Sciatic nerve (tissue), 2 donors: ENCODE data around the gene CRYGB. TPM values are rescaled to one million over a fixed set of nuclear protein-coding genes. Genes with fewer than 3 reads are reported as not detected.
"Not testable (repeated sequence)": the region's sequence is repeated elsewhere in the genome, so short reads cannot be mapped to it uniquely, and the experiment has no call there.

Experiments used
- ATAC-seq: fragments of 200-7000 bp; cut with Tn5 transposase; one replicate; pipeline ENCODE4 v1.9.1; 2020; ENCODE audit warnings: mild to moderate bottlenecking, moderate library complexity
- DNase-seq: peaks from one replicate; pipeline ENCODE4 v3.0.0-alpha.2; 2020; ENCODE audit warnings: low spot score
- intact Hi-C: fragments of 100-400 bp; cut with DNase I; formaldehyde crosslinking; loops from one replicate; pipeline ENCODE4 v1.14.2; 2022
- total RNA-seq: library from RNA; stranded (reverse); fragmentation: NEBNext Ultra II Directional; extraction: Animal tissue kit (Norgen Biotek cat#: 25700); gene quantifications from one replicate; pipeline ENCODE4 v1.2.1, GENCODE V29; 2021
- donor health status: DM: no; HTN: no; CAD: no.
- donor health status: DM: no; HTN: no; CAD: no.

Gene CRYGB
- total RNA-seq, 1 donor from 2014 or later: not detected

DNA sequence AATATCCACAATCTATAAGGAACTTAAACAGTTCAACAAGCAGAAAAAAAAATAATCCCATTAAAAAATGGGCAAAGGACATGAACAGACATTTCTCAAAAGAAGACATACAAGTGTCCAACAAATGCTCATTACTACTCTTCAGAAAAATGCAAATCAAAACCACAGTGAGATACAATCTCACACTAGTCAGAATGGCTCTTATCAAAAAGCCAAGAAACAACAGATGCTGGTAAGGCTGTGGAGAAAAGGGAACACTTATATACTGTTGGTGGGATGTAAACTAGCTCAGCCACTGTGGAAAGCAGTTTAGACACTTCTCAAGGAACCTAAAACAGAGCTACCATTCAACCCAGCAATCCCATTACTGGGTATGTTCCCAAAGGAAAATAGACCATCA lies 7.2 kb upstream of the CRYGB start:
- DNase-seq (no peak), ATAC-seq (no peak)
- intact Hi-C loops: no loop called here

DNA sequence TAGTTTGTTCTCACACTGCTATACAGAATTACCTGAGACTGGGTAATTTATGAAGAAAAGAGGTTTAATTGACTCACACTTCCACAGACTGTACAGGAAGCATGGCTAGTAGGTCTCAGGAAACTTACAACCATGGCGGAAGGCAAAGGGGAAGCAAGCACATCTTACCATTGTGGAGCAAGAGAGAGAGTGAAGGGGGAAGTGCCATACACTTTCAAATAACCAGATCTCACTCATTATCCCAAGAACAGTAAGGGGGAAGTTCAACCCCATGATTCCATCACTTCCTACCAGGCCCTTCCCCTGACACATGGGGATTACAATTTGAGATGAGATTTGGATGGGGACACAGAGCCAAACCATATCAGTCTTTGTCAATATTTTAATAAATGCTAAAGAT lies 5.0 kb upstream of the CRYGB start:
- ATAC-seq: no peak
- intact Hi-C loops: no loop called here
- no peak for DNase-seq

DNA sequence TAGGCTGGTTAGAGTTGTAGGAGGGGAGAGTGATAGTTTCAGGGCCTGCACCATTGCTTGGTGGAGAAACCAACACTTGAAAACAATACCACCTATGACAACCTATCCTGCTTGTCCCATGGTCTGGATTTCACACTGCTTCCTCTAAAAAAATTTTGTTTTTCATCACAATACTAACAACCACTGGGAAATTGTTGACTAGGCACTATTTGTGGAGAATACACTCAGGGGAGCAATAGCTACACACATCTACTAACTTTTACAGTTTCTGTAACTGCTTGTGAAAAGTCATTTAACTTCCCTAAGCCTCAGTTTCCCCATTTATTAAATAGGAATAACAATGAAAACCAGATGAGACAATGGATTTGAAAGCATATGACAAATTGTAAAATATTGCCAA lies 4.1 kb upstream of the CRYGB start:
- ATAC-seq (no peak), DNase-seq (no peak)
- intact Hi-C loops: no loop called here

DNA sequence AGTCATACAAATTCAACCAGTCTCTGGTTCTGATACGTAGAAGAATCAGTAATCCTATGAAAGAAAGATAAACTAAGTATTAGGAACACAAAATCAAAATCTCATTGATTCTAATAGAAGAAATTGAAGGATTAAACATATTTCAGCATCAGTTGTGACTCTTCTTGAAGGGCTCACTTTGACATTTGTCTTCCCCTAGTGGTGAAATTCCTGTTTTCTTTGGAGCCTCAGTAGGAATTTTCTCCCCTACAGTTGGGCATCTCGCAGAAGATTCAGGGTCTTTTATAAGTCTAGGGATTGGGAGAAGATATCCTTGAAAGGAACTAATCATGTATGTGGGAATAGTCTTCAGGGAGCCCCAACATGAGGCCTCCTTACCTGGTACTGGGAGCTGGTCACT lies 2.8 kb upstream of the CRYGB start:
- DNase-seq: no peak

DNA sequence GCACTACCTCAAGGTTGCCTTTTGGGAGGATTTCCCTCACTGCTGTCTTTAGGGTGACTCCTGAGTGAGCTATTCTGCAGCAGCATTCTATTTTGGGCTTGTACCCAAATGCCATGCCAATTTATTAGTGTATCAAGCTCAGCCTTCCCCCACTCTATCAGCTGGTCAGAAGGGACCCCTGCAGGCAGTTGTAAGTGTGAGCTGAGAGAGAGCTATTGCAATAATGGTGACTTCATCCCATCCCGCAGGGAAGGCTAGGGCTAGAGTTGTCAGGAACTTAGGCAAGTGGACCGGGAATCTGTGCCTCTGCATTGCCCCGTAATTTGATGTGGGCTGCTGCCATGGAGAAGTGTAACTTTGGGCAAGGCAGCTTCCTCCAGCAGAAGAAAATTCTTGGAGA lies 1.8 kb upstream of the CRYGB start:
- DNase-seq: no peak
- ATAC-seq: no peak
- intact Hi-C loops: no loop called here

More for the DNA sequence above, 2.8 kb upstream of the CRYGB start:
- intact Hi-C loops: no loop called here
- no peak for ATAC-seq

DNA sequence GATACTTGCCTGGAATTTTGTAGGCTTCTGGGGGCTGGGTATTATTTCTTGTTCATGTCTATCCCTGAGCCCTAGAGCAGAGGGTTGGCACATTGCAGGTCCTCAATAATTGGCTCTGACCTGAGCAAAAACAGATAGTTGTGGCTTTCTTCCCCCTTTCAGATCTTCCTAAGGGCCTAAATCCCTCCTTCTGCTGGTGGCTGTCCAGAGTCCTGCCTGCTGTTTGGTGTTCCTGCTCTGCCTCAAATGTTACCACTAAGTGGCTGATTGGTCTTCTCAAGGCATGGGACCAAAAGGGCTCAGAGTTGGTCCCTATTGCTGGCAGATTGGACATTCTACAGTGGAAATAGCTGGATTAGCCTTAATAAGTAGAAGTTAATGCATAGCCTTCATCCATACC lies 1.1 kb upstream of the CRYGB start:
- intact Hi-C loops: no loop called here
- no peak for ATAC-seq
- no peak for DNase-seq

DNA sequence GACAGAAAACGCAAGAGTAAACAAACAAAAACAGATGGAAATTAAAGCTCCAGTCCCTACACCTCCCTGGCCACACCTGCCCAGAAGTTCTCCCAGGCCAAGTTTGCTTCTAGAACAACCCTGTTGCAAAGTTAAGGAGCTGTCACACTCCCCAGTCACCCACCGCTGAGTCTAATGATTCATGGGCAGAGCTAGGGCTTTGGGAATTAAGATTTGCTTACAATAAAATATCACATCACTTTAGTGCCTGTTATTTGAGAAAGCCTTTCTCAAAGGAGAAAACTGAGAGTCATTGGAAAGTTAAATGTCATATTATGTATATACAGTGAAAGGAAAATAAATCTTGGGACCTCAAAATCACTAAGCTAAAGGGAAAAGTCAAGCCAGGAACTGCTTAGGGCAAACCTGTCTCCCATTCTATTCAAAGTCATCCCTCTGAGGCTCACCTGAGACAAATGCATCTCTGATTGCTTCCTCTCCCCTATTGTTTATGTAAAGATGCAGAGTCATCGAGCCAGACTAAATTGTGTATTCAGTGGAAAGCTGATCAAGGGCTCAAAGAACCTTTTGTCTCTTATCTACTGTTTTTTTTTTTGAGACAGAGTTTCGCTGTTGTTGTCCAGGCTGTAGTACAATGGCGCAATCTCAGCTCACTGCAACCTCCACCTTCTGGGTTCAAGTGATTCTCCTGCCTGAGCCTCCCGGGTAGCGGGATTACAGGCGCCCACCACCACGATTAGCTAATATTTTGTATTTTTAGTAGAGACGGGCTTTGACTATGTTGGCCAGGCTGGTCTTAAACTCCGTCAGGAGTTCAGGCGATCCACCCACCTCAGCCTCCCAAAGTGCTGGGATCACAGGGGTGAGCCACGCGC lies 2.8 kb downstream of the CRYGB start:
- DNase-seq: no peak
- no peak for ATAC-seq
- intact Hi-C loops: no loop called here

DNA sequence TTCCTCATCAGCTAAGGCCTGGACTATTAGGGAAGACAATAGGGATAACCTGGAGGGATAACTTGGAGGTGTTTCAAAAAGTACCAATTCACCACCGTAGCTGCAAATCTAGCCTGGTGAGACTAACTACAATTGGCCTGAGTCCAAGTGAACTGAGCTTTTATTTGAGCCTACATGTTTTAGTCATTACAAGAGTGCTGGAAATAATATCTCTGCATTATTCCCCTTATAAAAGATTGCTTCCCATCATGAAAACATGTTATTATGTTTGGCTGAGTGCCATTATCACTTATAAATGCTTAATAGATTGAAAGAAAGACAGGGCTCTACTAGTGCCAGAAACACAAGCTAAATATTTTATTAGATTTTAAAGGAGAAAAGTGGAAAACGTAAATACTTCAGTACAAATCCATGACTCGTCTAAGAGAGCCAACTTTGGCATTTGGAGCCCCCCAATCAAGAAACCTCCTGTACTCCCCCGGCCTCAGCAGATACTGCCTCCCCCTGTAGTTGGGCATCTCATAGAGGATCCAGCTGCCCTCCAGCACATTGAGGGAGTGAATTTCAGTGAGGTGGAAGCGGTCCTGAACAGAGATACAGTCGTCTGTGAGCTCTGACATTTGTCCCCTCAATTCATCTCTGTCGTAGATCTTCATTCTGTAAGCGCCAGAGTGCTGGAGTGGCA lies 3.6 kb downstream of the CRYGB start:
- no peak for ATAC-seq
- intact Hi-C loops: no loop called here
- no peak for DNase-seq

DNA sequence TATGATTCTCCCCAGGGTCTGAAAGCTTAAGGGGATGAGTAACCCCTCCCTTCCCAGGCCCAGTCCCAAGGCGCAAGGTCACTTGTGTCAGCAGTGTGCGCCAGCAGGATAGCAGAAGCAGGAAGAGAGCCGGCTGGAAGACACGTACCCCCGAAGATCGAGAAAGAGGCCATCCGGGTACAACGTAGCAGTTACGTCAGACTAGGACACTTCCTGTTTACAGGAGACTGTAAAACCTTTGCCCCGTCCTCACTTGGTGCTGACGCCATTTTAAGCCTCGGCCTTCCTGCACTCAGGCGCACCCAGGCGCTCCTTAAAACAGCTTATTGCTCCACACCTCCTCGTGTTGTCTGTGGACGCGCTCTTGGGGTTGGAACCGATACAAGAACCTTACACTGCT lies 6.5 kb downstream of the CRYGB start:
- intact Hi-C loops: no loop called here
- no peak for DNase-seq
- no peak for ATAC-seq

DNA sequence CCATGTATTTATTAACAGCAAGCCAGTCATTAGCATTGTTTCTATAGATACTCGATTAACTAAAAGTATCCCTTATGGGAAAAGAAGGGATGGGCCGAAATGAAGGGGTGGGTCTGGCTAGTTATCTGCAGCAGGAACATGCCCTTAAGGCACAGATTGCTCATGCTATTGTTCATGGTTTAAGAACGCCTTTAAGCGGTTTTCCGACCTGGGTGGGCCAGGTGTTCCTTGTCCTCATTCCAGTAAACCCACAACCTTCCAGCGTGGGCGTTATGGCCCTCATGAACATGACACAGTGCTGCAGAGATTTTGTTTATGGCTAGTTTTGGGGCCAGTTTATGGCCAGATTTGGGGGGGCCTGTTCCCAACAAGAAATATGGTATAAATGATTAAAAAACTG lies 7.6 kb downstream of the CRYGB start:
- ATAC-seq, intact Hi-C loops, DNase-seq: not testable (repeated sequence)

DNA sequence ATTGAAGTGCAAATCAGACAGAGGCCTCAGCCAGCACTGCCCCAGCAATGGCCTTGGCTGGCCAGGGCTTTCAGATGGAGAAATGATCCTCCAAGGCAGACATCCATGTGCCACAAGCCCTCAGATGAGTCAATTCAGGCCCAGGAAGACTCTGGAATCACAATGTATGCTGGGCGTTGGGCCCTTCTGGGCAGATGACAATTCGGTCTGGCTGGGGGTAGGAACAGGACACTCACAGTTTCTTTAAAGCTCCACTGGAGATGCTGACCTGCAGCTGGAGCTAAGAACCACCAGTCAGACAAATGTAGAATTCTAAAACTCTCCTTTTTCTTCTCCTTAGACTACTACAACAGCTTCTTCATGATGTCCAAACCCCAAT lies 9.3 kb downstream of the CRYGB start:
- intact Hi-C loops: no loop called here
- ATAC-seq: no peak
- DNase-seq: no peak

DNA sequence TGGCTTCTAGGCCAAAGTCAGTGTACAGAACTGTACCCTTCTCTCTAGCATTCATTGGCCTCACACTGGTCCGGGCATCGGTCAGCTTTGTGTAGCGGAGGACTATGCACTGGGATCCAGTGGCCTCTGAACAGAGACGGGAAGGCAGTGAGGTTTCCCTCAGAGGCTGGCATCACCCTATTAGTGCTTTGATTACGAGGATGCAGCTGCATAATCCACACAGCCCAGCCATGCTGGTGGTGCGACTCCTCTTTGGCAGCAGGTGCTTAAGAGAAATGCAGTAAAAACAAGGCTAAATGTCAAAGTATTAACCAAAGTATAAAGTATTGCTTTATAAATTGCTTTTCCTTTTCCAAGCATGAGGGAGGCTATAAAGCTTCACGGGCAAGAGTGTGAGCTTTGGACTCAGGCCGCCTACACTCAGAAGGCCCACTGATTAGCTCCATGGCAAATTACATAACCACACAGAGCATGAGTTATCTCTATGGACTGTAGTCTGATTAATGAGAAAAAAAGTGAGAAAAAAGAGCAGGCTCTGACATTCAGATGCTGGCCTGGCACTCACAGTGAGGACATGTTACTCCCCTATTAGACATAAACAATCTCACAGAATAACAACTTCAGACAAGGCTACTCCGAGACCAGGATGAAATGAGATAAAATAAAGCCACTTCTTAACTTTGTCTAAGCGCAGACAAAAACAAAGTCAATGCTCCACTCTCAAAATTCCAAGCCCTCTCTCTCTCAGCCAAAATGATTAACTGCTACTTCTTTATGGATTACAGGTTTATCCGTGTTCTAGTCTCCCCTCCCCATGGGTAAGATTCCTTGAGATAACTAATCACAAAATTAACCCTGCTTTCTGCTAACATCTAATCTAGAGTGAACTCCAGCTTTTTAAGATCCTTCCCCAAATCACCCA lies 9.9 kb downstream of the CRYGB start:
- DNase-seq: no peak
- intact Hi-C loops: no loop called here
- ATAC-seq: peak; percentile 41

DNA sequence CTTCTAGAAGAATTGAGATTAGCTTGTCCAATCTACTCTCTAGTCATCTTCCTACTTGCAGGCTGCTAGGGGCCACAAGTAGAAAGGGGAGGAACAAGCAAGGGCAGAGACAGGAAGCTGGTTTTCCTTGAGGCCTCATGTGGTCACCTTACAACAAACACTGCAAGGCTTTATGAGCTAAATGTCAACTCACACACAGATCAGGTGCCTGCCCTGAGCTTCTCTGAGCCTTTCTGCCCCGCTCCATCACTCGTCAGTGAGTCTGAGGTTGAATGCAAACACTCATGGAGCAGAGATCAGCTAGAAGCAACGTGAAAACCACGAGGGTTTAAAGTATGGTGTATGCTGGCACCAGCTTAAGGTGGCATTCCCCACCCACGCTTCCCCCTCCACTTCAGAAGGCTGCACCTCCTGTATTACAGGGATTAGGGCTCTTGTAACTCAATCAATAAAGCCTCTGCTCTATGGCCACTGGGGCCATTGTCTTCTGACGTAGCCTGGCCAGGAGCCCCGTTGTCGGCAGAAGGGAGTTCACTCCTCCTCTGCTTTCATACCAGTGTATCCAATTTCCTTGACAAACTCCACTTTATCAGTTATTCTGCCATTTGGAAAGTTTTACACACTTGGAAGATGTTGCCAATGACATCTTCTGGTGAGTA lies 10.9 kb downstream of the CRYGB start:
- DNase-seq: no peak

DNA sequence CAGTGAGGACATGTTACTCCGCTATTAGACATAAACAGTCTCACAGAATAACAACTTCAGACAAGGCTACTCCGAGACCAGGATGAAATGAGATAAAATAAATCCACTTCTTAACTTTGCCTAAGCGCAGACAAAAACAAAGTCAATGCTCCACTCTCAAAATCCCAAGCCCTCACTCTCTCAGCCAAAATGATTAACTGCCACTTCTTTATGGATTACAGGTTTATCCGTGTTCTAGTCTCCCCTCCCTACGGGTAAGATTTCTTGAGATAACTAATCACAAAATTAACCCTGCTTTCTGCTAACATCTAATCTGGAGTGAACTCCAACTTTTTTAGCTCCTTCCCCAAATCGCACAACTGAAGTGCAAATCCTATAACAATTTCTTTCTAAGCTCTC lies 15.2 kb downstream of the CRYGB start:
- no peak for DNase-seq
- ATAC-seq: no peak
- intact Hi-C loops: no loop called here

More for the DNA sequence above, 10.9 kb downstream of the CRYGB start:
- no peak for ATAC-seq
- intact Hi-C loops: no loop called here

DNA sequence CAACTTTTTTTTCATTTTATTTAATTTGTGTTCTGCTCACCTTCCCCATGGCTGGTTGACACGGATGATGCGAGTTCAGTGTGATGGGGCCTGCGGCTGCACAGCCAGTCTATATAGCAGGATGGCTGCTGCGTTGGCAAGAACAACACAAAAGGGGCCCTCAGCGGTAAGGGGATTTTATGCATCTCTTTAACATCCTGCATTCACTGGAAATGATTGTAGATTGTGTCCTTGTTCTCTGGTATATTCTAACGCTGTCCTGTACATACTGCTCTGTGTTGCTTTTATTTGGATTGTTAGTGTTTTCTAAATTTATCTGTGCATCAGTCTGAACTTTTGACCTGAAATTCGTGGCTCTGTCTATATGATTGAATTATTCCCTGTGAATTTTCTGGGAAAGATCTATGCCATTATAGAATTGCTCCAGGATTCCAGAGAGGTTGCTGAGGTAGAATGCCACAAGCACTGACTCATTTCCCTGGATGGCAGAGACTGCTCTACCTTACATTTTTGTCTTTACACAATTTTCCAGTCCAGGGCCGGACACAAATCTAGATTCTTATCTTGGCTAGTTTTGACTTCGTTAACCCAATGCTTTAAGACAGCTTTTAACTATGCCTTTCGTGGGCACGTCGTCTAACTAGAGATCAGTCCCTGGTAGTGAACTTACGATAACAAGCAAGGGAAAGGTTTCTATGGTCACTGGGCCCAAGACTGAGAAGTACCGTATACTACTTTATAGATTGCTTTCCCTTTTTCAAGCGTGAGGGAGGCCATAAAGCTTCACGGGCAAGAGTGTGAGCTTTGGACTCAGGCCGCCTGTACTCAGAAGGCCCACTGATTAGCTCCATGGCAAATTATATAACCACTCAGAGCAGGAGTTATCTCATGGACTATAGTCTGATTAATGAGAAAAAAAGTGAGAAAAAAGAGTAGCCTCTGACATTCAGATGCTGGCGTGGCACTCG lies 15.9 kb downstream of the CRYGB start, which contains the start of gene CRYGC:
CRYGC (minus strand) TSS at position 85 of the 968 bp plus-strand sequence; CDS start at position 49, 36 bp downstream.
- intact Hi-C loops: no loop called here
- ATAC-seq (no peak), DNase-seq (no peak)

DNA sequence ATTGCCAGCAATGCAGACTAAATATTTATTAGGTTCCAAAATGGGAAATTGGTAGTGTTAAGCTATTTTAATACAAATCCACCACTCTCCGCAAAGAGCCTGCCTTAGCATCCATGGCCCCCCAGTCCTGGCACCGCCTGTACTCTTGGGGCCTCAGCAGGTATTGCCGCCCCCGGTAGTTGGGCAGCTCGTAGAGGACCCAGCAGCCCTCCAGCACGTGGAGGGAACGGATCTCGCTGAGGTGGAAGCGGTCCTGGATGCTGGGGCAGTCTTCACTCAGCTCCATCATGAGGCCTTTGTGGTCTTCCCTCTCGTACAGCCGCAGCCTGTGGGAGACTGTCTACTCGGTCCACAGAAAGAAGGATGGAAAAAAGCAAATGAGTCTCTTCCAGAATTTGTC lies 17.8 kb downstream of the CRYGB start:
- intact Hi-C loops: no loop called here
- ATAC-seq (no peak), DNase-seq (no peak)

DNA sequence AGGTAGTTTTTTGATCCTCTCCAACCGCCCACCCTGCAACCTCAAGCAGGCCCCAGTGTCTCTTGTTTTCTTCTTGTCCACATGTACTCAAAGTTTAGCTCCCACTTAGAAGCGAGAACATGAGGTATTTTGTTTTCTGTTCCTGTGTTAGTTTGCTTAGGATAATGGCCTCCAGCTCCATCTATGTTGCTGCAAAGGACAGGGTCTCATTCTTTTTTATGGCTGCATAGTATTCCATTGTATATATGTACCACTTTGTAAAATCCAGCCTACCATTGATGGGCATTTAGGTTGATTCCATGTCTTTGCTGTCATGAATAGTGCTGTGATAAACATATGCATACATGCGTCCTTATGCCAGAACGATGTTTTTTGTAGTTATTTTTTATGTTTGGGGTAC lies 18.9 kb downstream of the CRYGB start:
- DNase-seq (no peak), ATAC-seq (no peak)
- intact Hi-C loops: no loop called here

DNA sequence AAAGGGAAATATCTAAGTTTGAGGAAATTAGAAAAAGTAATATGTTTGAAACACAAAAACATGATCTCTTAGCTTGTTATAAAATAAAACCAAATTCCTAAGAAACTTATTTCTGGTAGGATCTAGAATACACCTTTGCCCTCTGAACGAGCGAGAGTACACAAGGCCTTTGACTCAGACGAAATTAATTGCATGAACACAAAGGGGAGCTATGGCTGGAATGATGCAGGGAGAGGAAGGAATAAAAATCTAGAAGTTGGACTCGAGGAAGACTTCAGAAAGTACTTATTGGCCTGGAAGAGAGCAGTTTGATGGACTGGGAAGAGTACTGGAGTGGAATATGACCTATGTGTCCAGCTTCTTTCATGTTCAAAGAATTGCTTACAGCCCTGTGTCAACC lies 20.7 kb downstream of the CRYGB start:
- DNase-seq: no peak
- intact Hi-C loops: no loop called here
- no peak for ATAC-seq
